Fibroblast of lung (primary cell): ENCODE results near the gene AFTPH. TPM values are rescaled to one million over a fixed set of nuclear protein-coding genes. Genes with fewer than 3 reads are reported as not detected.

Source experiments
- DNase-seq, 2 donors: peaks; one replicate each; pipeline versions ENCODE4 v3.0.0 to v3.0.0-alpha.2; 2010; ENCODE audit warnings: low read depth in 2 of 2
- H2AFZ ChIP-seq: 2 replicates; pipeline ENCODE4 v1.5.1; 2012; ENCODE audit warnings: low read length, control low read depth, inconsistent platforms
- H3K27ac ChIP-seq: 2 replicates; pipeline ENCODE4 v1.5.1; 2011; ENCODE audit warnings: low read length, control low read depth; ENCODE audit not compliant: insufficient read depth
- H3K27me3 ChIP-seq: 2 replicates; pipeline ENCODE4 v1.5.1; 2011; ENCODE audit warnings: mild to moderate bottlenecking, low read length; ENCODE audit not compliant: control insufficient read depth, insufficient read depth
- H3K36me3 ChIP-seq: 2 replicates; pipeline ENCODE4 v1.5.1; 2011; ENCODE audit warnings: low read length; ENCODE audit not compliant: control insufficient read depth, insufficient read depth
- H3K4me1 ChIP-seq: 2 replicates; pipeline ENCODE4 v1.5.1; 2011; ENCODE audit warnings: low read length; ENCODE audit not compliant: control insufficient read depth, insufficient read depth; ENCODE audit errors: extremely low read depth
- H3K4me2 ChIP-seq: 2 replicates; pipeline ENCODE4 v1.5.1; 2011; ENCODE audit warnings: low read length, control low read depth; ENCODE audit not compliant: insufficient read depth; ENCODE audit errors: extremely low read depth
- H3K4me3 ChIP-seq, 4 experiments: fragments of 200-600 bp in 1 of 4; sonication (generic) in 1 of 4; replicated peaks in 1 of 4; 2 replicates each; pipeline ENCODE4 v1.5.1; 2011 to 2016; ENCODE audit warnings: low read length in 4 of 4, low read depth in 3 of 4, mild to moderate bottlenecking in 3 of 4, control low read depth in 2 of 4, inconsistent platforms in 1 of 4, mixed read lengths in 1 of 4; ENCODE audit not compliant: insufficient read depth in 1 of 4; ENCODE audit errors: control extremely low read depth in 1 of 4
- H3K79me2 ChIP-seq: 2 replicates; pipeline ENCODE4 v1.5.1; 2012; ENCODE audit warnings: mild to moderate bottlenecking, low read length, inconsistent platforms; ENCODE audit not compliant: control insufficient read depth, insufficient read depth
- H3K9ac ChIP-seq: 2 replicates; pipeline ENCODE4 v1.5.1; 2011; ENCODE audit warnings: mild to moderate bottlenecking, low read length, control low read depth; ENCODE audit not compliant: insufficient read depth
- H3K9me3 ChIP-seq: 2 replicates; pipeline ENCODE4 v1.5.1; 2012; ENCODE audit warnings: low read depth, low read length; ENCODE audit not compliant: control insufficient read depth, insufficient read depth
- H4K20me1 ChIP-seq: 2 replicates; pipeline ENCODE4 v1.5.1; 2011; ENCODE audit warnings: low read length; ENCODE audit not compliant: control insufficient read depth, insufficient read depth; ENCODE audit errors: extremely low read depth
- EZH2 ChIP-seq: IDR thresholded peaks from 2 replicates; pipeline ENCODE4 v1.5.1; 2012; ENCODE audit warnings: low read length, control low read depth, mild to moderate bottlenecking; ENCODE audit errors: missing control alignments
- polyA plus RNA-seq, 2 donors: library from polyadenylated mRNA; depleted of rRNA in 1 of 2; stranded (reverse) in 1 of 2; unstranded in 1 of 2; fragments of >200 nt; gene quantifications; 2 replicates each; pipeline ENCODE4 v1.2.1, GENCODE V29; 2011 to 2012; ENCODE audit warnings: missing spikeins in 1 of 2
- total RNA-seq: library from RNA; depleted of rRNA; stranded (reverse); fragments of >200 nt; gene quantifications from 2 replicates; pipeline ENCODE4 v1.2.1, GENCODE V29; 2014
- TF ChIP-seq, protein P1 (sequence below), 2 donors: IDR thresholded peaks in 1 of 2; conservative IDR thresholded peaks in 1 of 2; 1 replicate in 1 of 2; 2 replicates in 1 of 2; pipeline ENCODE4 v1.5.1; 2011 to 2012; ENCODE audit warnings: low read length in 2 of 2, control low read depth in 1 of 2, inconsistent platforms in 1 of 2, low read depth in 1 of 2, mild to moderate bottlenecking in 1 of 2

Gene AFTPH
- total and polyA plus RNA-seq, 2 donors (not counting 1 experiment from before 2014, with no cell fraction given) = 15.8 to 43.3 TPM

GRCh38 chr2:64632835-64633819 is 109.0 kb downstream of the AFTPH start:
- Histone ChIP-seq H2AFZ (no peak overlapping the region), H3K27ac (peak overlapping the region; percentile 62), H3K79me2 (peaks cover 22% of the 10 kb centered on the region), H3K4me3 (no peak overlapping the region), H3K27me3 (no peaks in the 10 kb centered on the region), H3K36me3 (peaks cover 9% of the 10 kb centered on the region), H3K4me1 (peaks cover 13% of the 10 kb centered on the region), H4K20me1 (no peaks in the 10 kb centered on the region), H3K9me3 (no peaks in the 10 kb centered on the region), H3K9ac (no peak overlapping the region), H3K4me2 (peak overlapping the region; percentile 17)
- peak in 1 of 2 donors; percentile 89 for DNase-seq
- TF ChIP-seq, protein P1, sequence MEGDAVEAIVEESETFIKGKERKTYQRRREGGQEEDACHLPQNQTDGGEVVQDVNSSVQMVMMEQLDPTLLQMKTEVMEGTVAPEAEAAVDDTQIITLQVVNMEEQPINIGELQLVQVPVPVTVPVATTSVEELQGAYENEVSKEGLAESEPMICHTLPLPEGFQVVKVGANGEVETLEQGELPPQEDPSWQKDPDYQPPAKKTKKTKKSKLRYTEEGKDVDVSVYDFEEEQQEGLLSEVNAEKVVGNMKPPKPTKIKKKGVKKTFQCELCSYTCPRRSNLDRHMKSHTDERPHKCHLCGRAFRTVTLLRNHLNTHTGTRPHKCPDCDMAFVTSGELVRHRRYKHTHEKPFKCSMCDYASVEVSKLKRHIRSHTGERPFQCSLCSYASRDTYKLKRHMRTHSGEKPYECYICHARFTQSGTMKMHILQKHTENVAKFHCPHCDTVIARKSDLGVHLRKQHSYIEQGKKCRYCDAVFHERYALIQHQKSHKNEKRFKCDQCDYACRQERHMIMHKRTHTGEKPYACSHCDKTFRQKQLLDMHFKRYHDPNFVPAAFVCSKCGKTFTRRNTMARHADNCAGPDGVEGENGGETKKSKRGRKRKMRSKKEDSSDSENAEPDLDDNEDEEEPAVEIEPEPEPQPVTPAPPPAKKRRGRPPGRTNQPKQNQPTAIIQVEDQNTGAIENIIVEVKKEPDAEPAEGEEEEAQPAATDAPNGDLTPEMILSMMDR (conservative IDR thresholded peaks at IDR 0.05 in 1 of 2, IDR thresholded peaks at IDR 0.05 in 1 of 2; ENCODE audit: low read depth in 1 of 2, low read length in 2 of 2) = no peak
- no peak for TF ChIP-seq EZH2

DNA sequence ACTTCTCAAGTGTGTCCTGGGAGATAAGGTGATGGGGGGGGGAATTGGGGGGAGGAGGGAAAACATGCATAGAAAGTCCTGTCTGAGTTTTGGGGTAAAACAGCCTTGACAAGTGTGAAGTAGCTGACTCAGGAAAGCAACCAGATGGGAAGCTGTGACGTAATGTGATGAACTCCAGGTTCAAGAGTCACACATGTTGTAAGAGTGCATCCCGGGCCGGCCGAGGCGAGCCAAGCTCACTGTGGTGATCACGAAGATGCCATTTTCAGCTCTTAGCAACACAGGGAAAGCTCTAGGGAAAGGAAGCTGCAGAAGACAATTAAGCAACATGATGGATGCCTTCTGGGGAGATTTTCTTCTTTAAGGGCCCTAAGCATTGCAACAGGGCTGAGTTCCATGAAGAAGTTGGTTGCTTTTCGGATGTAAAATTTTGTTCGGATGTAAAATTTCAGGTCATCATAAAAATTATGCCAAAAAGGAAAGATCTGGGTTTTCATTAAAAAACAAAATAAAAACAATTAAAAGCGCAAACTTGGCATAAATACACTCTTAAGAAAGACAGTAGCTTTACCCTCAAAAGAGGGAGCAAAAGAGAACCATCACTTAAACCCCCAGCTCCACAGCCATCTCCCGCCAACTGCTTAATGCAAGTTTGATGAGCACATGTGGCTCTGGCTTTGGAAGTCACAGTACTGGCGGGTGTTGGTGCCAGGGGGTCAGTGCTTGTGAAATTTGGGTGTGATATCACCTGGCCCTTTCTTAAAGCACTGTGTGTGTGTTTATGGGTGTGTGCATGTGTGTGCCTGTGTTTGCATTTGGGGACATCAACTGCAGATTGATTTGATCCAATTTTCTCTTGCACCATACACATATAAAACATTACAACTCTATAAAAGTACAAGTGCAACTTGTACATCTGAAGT is 110.5 kb downstream of the AFTPH start:
- peaks cover 13% of the 10 kb centered on the region for H3K4me1 ChIP-seq
- H3K79me2 ChIP-seq = peaks cover 34% of the 10 kb centered on the region
- no peak overlapping the region for H3K9ac ChIP-seq
- no peaks in the 10 kb centered on the region for H3K27me3 ChIP-seq
- H2AFZ ChIP-seq = no peak overlapping the region
- H3K4me3 ChIP-seq = no peak overlapping the region
- H4K20me1 ChIP-seq = no peaks in the 10 kb centered on the region
- H3K4me2 ChIP-seq = no peak overlapping the region
- H3K36me3 ChIP-seq = peaks cover 9% of the 10 kb centered on the region
- no peak overlapping the region for H3K27ac ChIP-seq
- no peaks in the 10 kb centered on the region for H3K9me3 ChIP-seq
- DNase-seq = peak in 1 of 2 donors; percentile 92
- TF ChIP-seq, protein P1 (conservative IDR thresholded peaks at IDR 0.05 in 1 of 2, IDR thresholded peaks at IDR 0.05 in 1 of 2; ENCODE audit: low read depth in 1 of 2, low read length in 2 of 2) = no peak
- no peak for TF ChIP-seq EZH2
